ENCODE measurements around the gene TAOK3.

DNA sequence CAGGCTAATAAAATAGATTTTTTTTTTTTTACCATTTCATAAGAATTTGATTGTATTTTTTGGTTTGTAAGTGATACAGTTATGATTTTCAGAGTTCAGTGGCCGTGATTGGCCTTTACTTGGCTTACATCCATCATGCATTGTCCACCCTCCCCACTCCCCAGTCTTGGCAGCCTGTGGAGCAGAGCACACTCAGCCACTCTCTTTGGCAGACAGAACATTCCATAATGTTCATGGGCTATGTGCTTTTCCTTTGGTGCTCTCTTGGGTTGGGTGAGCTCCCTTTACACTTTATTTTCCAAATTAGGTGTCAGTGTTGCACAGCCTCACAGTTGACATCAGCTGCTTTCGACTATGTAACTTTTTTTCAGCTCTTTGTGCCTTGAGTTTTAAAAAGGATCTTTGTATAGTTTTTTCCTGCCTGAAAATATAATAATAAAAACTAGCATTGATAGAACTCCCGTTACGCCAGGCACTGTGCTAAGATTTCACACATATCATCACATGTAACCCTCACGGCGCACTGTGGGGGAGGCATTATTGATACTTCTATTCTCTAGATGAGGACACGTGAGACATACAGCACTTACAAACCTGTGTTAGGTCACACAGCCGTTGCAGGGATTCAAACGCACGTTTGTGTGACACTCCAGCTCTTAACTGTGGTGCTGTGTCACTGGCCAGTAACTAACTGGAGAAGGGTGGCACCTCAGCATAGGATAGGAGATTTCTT, 25.2 kb upstream of the TAOK3 start:
- TF ChIP-seq POLR2A (IDR thresholded peaks at IDR 0.05) = no peak
- TF ChIP-seq, protein P1, sequence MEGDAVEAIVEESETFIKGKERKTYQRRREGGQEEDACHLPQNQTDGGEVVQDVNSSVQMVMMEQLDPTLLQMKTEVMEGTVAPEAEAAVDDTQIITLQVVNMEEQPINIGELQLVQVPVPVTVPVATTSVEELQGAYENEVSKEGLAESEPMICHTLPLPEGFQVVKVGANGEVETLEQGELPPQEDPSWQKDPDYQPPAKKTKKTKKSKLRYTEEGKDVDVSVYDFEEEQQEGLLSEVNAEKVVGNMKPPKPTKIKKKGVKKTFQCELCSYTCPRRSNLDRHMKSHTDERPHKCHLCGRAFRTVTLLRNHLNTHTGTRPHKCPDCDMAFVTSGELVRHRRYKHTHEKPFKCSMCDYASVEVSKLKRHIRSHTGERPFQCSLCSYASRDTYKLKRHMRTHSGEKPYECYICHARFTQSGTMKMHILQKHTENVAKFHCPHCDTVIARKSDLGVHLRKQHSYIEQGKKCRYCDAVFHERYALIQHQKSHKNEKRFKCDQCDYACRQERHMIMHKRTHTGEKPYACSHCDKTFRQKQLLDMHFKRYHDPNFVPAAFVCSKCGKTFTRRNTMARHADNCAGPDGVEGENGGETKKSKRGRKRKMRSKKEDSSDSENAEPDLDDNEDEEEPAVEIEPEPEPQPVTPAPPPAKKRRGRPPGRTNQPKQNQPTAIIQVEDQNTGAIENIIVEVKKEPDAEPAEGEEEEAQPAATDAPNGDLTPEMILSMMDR (IDR thresholded peaks at IDR 0.05) = no peak

Data from breast epithelium (tissue), 3 donors.